LNCaP clone FGC (cell line): ENCODE measurements around the gene DICER1.
A peak's percentile ranks its signal among the peaks of the same experiment; 100 is the strongest.

Experiments used
- DNase-seq: peaks from one replicate; pipeline ENCODE4 v3.0.0-alpha.2; 2011; ENCODE audit warnings: low read depth
- H3K4me3 ChIP-seq: 2 replicates; pipeline ENCODE4 v1.5.1; 2011; ENCODE audit warnings: mild to moderate bottlenecking, low read depth, low read length, control low read depth
- TF ChIP-seq, protein P1 (sequence below): IDR thresholded peaks from 2 replicates; pipeline ENCODE4 v1.5.1; 2012; ENCODE audit warnings: mild to moderate bottlenecking; ENCODE audit not compliant: control insufficient read depth, insufficient read depth; ENCODE audit errors: extremely low read depth

The DICER1 gene

DNA sequence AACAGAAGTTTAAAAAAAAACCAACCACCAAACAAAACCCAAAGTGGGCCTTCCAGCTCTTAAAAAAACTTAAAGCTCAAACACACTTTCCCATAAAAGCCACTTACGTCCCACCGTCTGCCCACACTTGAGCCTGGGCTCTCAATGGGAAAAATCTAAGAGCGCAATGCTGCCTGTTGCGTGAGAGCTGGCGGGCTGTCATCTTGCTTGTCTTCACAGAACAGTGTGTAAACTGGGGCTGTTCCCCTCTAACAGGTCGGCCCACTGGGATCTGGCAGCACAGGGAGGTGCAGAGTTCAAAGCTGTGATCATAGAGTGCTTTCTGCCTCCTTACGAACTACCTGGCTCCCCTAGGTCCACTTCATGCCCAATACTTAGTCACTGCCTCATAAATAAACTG is 80.0 kb downstream of the DICER1 start:
- H3K4me3 ChIP-seq = no peak overlapping the region
- DNase-seq = no peak
- TF ChIP-seq, protein P1, sequence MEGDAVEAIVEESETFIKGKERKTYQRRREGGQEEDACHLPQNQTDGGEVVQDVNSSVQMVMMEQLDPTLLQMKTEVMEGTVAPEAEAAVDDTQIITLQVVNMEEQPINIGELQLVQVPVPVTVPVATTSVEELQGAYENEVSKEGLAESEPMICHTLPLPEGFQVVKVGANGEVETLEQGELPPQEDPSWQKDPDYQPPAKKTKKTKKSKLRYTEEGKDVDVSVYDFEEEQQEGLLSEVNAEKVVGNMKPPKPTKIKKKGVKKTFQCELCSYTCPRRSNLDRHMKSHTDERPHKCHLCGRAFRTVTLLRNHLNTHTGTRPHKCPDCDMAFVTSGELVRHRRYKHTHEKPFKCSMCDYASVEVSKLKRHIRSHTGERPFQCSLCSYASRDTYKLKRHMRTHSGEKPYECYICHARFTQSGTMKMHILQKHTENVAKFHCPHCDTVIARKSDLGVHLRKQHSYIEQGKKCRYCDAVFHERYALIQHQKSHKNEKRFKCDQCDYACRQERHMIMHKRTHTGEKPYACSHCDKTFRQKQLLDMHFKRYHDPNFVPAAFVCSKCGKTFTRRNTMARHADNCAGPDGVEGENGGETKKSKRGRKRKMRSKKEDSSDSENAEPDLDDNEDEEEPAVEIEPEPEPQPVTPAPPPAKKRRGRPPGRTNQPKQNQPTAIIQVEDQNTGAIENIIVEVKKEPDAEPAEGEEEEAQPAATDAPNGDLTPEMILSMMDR = no peak

DNA sequence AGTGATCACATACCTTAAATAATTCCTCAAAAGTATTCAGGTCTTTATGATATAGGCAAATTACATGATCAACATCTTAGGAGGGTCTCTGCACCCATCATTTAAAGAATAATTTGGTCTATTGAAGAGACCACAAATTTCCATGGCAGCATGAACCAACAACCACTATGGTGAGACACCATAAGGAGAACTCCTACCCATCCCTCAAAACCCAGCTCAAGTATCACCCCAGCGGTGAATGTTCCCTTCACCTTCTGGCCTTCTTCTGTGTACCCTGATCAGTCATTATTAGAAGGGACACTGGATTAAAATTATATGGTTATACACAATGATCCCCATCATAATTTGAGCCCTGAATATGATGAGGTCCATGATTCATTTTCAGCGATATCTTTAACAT is 81.5 kb downstream of the DICER1 start:
- TF ChIP-seq, protein P1 = no peak
- DNase-seq = no peak
- no peak overlapping the region for H3K4me3 ChIP-seq

DNA sequence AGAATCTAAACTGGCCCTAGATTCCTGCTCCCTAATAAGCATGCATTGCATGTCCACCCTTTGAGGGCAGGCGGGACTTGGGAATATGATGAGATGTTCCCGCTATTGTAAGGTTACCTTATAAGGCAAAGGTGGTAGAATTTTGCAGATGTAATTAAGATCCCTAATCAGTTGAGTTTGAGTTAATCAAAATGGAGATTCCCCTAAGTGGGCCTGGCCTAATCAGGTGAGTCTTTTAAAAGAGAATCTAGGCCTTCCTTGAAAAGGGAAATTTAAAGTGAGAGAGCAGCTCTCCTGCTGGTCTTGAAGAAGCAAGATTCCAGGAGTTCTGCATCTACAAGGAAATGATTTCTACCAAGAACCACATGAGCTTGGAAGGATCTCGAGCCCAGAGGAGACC is 83.4 kb downstream of the DICER1 start:
- DNase-seq = no peak
- no peak overlapping the region for H3K4me3 ChIP-seq
- TF ChIP-seq, protein P1 = no peak

DNA sequence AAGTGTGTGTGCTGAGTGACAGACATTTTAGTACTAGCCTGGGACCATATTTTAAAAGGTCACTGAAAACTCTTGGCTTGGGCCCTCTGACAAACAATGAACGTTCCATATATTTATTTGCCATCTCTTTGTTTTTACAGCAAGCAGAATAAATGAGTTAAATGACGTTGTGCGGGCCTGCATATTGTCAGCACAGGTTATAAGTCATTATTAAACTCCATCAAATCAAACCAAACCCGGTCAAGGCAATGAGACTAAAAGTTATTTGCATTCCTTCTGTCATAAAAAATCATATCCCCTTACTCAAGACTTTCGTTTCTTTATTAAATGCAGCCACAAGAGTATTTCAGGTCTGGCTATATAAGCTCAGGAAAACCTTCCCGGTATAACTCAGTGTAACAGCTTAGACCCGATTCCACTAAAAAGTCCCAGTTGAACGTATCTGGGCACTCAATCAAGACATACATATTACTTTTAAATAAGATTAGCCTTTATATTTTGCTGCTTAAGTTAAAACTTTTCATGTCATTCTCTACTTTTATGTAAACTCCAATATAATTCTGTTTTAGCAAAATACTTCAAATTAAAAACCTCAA is 84.9 kb downstream of the DICER1 start:
- TF ChIP-seq, protein P1 = no peak
- peak; percentile 4 for DNase-seq
- H3K4me3 ChIP-seq = no peak overlapping the region

DNA sequence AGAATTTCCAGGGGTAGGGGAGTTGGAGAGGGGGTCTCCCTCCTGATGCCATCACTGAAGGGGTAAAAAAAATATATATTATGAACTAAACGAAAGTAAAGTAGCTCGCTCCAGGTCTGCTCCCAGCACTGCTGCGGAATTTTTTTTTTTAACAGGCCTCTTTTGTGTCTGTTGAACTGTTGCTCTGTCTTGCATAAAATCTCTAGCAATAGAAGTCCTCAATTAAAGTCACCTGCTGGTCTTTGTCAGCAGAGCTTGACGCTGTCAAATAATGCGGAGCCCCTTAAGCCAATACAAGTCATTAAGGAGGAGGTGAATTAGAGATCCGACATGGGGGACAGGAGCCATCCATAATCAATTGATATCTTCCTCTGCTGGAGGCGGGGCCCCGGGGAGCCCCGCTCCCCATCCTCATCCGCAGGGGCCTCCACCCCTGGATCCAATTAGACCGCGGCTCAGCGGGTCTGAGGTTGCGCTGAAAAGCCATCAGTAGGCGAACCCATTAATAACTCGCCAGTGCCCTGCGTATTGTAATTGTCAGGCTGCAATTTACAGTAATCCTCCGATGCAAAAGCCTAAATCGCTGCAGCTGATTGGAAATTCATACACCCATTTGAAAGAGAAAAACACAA is 85.6 kb downstream of the DICER1 start:
- no peak for DNase-seq
- H3K4me3 ChIP-seq = no peak overlapping the region
- TF ChIP-seq, protein P1 = no peak

DNA sequence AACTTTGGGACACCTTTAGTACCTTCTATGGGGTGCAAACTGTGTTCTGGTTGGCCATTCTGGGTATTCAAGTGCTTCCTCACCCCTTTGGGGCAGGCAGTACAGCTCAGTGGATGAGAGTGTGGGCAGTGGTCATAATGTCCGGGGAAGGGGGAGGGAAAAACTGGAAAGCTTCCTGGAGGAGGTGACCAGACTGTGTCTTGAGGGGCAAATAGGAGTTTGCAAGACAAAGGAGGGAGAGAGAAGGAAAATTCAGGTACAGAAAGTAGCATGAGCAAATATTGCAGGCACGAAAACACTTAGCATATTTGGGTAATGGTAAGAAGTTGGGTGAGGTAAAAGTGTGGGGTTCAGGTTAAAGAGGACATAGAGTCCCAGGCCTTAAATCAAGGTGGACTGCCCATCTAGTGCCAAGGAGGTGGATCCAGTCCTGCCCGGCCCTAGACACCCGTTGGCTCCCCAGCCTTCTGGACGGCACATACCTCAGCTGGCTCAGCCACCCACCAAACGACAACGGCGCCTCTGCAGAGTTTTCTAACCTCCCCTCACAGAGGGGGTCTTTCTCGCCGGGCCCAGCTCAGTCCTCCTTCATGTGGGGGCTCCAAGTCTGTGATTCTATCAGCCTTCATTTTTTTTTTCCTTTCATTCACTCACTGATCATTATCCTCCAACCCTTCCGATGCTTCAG is 86.4 kb downstream of the DICER1 start:
- TF ChIP-seq, protein P1 = no peak
- H3K4me3 ChIP-seq = no peak overlapping the region
- DNase-seq = no peak
